GM19467 (cell line): ENCODE data around the gene MNS1.
"Not testable (repeated sequence)": the region's sequence is repeated elsewhere in the genome, so short reads cannot be mapped to it uniquely, and the experiment has no call there.

ENCODE experiments used
- ATAC-seq: cut with Tn5 transposase; IDR thresholded peaks from one replicate; pipeline ENCODE4 v1.9.1; 2021; ENCODE audit warnings: mild to moderate bottlenecking, moderate library complexity; ENCODE audit not compliant: unreplicated experiment

Gene MNS1, protein sequence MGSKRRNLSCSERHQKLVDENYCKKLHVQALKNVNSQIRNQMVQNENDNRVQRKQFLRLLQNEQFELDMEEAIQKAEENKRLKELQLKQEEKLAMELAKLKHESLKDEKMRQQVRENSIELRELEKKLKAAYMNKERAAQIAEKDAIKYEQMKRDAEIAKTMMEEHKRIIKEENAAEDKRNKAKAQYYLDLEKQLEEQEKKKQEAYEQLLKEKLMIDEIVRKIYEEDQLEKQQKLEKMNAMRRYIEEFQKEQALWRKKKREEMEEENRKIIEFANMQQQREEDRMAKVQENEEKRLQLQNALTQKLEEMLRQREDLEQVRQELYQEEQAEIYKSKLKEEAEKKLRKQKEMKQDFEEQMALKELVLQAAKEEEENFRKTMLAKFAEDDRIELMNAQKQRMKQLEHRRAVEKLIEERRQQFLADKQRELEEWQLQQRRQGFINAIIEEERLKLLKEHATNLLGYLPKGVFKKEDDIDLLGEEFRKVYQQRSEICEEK

DNA sequence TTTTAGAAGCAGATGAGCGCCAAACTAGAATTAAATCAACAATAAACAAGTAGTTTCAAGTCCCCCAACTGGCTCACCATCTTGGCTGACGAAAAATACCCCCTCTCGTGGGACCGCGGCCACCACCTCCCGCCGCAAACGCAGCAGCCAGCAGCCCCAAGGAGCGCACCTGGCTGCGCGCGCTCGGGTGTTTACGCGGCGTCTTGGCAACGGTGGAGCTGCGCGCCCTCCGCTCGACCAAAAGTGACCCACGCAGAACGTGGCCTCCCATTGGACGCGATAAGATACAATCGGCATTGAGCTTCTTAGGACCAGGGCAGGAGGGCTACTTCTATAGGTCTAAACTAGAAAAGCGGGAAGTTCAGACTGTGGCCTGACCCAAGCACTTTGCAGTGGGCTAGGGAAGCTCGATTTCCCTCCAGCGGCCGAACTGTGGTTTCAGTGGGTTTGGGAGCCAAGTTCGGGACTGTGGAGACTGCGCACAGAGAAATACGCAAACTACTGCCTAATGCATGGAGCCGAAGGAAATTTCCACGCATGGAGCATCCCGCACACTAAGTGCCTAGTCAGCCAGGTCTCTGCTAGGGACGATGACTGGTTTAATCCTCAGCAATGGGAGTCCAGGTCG is at the start of gene MNS1:
MNS1 (minus strand) TSS at position 245 of the 628 bp plus-strand sequence; CDS start at position 80, 165 bp downstream.
- ATAC-seq: peak; percentile 98

DNA sequence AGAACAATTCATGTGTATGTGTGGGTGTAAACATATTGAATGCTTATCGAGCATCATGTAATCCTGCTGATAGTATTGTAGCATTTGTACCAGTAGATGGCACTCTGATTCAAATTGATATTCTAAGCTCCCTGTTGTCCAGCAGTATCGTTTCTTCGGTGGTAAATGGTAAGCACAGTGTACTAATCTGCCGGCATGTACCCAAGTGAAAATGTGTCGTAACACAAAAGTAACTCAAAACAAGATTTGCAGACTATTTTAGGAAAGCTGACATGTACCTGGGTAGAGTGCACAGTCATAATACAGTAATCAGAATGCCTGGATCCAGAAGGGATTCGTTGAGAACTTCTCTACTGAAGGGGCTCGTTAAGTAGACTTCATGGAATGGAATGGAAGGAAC is 31.7 kb upstream of the MNS1 start:
- ATAC-seq: peak; percentile 79

DNA sequence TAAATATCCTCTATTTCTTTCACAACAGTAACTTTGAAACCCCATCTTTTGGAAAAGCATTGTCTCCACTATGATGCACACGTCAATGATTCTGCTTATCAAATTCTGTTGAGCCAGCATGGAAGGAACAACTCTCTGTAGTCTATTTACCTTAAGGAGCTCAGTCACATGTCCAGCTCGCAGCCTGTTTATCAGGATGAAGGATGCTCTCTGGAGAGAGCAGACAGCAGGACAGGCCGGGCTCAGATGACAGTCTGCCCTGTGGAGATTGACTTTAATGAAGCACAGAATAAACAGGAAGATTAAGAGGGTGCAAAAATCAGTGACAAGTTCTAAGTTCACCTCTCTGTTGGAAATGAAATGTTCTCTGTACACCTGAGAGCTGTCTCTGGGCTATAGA is 30.6 kb upstream of the MNS1 start:
- no peak for ATAC-seq

DNA sequence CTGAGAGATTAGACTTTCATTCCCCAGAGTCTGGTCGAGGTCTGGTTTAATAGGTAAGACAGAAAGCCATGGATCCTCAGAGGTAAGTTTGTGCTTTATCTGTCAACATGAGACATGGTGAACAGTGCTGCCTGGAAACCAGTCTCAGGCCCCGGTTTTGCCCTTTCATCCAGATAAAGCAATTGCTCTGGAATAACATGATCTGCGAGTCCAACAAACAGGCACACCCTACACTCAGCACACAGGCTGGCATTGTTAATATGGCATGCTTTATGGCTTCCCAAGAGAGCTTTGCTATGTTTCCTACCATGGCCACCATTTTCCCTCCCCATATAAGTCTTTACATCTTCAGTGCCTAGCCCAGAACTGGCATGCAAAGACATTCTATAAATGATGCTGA is 30.1 kb upstream of the MNS1 start:
- ATAC-seq: no peak

DNA sequence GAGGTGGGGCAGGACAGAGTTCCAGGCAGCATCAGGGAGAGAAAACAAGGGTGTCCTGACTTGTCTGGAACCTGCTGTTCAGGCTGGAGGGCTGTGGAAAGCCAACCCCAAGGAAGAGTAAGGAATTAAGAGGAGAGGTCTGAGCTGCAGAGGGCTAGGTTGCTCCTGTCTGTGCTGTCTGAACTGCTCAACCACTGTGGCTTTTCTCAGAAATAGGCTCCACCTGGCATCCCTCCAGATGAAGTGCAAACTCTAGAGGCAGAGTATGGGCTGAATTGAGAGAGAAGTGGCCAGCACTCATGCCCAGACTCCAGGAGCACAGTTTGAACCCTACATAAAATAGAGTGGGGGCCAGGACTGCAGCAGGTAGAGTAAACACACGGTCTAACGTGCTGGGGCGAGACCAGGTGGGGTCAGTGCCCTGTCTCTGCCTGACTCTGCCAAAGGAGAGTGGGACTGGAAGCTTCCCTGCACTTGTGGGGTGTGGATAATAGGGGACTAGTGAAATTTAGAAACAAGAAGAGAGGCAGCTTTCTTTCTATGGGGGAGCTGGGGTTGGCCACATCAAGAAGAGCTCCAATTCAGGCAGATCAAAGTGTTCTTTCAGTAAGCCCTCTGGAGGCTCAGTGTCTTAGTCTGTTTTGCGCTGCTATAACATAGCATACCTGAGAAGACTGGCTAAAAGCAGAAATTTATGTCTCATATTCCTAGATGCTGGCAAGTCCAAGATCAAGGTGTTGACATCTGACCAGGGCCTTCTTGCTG is 28.0 kb upstream of the MNS1 start:
- ATAC-seq: no peak

DNA sequence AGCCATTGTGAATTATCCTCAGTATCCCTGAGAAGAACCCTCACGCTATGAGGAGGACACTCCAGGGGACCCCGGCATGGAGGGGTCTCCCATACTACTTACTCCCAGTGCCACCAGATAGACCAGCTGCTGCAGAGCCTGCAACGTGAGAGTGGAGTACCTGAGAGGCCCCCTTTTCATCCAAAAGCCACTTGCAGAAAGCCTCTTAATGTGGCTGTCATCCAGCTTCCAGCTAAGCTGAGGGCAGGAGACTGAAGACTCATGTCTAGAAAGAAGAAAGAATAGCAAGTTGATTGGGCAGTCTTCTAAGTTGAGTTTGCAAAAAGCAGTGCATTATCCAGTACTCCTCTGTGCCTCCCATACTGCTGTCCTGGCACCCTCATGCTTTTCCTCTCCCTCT is 27.3 kb upstream of the MNS1 start:
- no peak for ATAC-seq

DNA sequence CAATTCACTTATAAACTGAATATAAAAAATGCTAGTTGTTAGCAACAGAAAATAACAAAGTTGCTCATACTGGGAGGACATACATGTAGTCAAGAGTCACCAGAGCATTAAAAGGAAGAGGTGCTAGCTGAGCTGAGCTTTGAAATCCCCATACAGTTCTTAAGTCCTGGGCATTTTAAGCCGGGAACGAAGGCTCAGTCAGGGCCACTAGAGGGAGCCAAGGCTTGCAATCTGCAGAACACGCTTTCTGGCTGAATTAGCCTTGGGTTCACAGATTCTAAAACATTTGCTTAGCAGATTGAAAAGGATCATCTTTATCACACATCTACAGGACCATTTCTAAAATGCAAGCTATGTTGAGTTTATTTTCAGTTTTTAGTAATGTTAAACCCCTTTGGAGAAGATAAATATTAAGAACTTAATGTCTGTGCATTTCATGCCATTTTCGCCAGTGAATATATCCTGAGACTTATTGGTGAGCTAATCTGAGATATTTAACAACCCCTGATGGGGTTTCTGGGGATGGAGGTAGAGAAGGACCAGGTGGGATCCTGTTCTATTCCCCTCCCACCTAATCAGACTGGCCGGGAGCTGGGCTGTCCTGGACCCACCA is 26.3 kb upstream of the MNS1 start:
- ATAC-seq: no peak

DNA sequence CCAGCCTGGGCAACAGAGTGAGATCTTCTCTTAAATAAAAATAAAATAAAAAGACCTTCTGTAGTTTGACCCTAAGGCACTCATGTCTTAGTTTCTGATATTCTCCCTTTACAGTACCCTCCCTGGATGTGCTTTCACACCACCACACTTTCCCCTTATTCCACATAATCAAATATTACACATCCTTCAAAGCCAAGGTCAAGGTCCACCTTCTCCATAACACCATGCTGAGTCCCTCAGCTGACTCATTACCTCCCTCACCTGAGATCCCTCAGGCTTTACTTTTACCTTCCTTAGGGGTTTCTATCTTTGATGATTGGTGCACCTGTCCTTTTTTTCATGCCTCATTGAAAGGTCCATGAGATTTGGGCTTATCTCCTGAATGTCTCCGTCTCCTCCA is 25.5 kb upstream of the MNS1 start:
- ATAC-seq: no peak

DNA sequence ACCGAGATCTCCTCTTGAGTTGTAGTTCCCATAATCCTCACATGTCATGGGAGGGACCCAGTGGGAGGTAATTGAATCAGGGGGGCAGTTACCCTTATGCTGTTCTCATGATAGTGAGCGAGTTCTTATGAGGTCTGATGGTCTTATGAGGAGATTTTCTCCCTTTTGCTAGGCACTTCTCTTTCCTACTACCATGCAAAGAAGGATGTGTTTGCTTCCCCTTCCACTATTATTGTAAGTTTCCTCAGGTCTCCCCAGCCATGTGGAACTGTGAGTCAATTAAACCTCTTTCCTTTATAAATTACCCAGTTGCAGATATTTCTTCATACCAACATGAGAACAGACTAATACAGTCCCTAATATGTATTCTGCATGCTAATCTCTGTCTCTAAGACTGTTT is 21.3 kb upstream of the MNS1 start:
- not testable (repeated sequence) for ATAC-seq

DNA sequence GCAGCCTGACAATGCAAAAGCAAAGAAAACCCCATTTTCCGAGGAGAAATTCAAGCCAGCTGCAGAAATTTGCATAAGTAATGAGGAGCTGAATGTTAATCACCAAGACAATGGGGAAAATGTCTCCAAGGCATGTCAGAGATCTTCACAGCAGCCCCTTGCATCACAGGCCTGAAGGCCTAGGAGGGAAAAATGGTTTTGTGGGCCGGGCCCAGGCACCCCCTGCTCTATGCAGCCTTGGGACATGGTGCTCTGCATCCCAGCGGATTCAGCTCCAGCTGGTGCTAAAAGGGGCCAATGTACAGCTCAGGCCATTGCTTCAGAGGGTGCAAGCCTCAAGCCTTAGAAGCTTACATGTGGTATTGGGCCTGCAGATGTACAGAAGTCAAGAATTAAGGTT is 20.5 kb upstream of the MNS1 start:
- ATAC-seq: not testable (repeated sequence)

DNA sequence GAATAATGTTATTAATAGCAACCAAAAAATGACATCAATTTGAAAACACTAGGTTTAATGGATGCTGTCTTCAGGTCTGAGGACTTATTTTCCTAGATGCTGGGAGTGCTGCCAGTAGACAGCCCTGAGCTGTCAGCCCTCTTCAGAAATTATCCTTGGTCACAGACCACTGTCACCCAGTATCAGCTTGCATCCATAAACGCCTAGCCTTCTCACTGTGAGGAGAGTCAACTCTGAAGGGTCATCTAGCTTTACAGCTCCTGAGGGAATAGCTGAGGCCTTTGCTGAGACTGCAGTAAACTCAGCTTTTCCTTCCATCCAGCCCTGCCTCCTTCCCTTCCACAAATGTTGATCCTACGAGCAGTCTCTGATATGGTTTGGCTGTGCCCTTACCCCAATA is 19.4 kb upstream of the MNS1 start:
- no peak for ATAC-seq

DNA sequence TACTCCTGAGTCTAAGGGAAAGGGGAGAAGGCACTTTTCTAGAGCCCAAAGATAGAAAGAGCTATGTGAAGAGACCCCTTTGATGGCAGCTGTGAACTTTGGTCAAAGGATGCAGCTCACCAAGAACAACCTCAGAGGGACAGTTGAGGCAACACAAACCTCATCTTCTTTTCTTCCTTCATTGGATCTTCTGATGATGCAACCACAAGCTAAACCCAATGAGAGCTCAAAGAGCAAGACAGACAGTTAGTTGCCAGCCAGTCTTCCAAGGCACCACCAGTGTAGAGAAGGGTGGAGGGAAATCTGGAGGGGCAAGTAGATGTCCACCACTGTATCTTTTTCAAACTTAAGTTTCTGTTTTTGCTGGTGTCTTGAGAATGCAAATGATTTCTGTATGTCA is 10.4 kb upstream of the MNS1 start:
- no peak for ATAC-seq

DNA sequence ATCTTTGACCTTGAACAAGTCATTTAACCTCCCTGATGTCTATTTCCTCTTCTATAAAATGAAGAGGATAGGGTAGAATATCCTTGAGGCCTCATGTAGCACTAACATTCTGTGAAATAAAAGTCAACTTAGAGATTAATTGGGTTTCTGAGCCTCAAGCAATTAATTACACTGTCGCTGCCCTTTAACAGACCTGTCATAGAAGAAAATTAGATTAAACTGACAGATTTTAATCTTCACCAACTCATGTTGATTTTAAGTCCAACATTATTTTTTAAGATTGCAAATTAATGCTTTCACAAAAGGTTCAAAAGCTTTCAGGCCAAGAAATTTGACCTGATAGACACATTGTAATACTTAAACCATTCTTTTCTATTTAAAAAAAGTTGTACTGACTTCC is 8.1 kb upstream of the MNS1 start:
- ATAC-seq: no peak

DNA sequence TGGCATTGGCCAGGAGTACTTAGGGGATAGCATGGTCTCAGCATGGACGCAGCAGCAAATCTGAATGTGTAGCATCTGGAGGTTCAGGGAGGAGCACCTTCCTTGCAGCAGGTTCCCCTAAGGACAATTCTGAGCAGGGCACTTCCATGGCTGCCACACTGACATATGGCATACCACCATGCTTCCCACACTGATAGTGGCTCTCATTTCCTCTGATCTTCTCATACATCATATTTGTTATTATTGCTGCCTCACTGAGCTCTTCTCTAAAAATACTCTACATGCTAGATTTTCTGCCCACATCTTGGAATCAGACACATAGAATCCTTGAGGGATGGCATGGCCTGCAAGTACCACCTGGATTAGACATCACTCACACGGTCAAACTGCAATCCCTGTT is 7.3 kb upstream of the MNS1 start:
- no peak for ATAC-seq

DNA sequence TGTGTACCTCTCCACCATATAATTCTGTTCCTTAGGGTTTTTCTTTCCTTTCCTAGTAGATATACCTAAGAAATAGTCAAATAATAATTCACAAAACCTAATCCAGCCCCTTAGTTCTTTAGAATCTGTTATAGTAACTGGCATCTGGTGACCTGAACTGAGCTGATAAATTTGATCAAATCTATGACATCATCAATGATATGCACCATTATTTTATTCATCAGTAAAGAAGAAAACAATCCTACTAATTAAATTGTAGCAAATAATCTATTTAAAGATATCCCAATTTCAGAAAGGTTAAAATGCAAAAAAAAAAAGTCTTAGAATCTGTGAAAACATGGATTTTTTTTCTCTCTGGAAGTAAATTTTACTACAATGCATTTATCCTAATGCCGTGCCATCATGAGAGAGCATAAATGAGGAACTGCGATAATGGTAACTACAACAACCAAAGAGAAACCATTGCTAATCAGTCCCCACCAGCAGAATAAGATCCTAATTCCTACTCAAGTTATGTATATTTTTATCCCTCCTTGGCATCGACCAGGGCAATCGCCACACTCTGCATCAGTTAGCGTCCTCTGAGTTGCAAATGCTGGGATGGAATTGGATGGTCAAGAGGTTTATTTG is 6.6 kb upstream of the MNS1 start:
- no peak for ATAC-seq

DNA sequence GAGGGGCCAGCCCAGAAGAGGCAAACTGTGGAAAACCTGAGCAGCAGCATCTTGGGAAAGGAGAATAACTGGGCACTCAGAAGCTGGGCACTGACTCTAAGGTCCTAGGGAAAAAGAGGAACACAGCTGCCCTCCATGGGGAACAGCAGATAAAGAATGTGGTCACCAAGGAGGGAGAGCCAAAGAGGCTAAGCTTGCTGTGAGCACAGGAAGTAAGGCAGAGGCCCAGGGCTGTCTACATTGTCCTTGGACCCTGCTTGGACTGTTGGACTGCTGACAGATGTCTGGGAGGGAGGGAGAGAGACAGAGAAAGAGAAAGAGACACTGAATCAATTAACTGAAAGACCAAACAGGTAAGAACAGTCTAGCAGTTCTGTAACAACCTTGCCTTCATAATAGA is 4.5 kb upstream of the MNS1 start:
- no peak for ATAC-seq

DNA sequence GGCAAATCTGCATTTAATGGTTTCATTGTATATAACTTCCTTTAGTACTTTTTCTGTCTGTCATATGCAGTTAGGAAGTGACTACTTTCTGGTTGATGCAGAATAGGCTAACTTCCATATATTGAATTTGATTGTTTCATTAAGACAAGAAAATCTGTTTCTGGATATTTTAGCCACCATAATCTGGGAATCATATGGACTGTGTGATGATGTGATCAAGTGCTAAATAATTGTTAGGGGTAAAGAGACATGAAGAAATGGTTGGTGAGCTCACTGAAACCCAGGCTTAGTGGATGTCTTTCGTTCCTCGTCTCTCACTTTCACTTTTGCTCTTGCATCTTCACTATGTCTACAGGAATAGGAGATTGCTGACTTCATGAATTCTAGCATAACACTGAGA is 3.5 kb upstream of the MNS1 start:
- peak; percentile 50 for ATAC-seq

DNA sequence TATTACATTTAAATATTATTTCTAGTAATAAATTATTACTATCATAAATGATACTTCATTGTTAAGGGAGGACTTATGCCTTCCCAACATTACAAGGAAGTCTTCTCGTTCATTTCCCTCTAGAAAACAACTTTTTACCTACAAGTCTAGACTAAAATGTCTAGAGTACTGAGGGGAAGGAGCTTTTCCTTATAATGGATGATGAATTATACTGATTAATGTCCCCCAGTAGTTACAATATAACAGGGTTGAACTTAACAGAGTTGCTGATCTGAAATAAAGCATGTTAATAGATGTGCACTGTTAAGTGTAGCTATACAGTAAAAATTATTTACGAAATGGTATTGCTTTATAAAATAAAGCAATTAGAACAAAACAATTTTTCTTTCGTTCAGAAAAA is 2.7 kb upstream of the MNS1 start:
- no peak for ATAC-seq

DNA sequence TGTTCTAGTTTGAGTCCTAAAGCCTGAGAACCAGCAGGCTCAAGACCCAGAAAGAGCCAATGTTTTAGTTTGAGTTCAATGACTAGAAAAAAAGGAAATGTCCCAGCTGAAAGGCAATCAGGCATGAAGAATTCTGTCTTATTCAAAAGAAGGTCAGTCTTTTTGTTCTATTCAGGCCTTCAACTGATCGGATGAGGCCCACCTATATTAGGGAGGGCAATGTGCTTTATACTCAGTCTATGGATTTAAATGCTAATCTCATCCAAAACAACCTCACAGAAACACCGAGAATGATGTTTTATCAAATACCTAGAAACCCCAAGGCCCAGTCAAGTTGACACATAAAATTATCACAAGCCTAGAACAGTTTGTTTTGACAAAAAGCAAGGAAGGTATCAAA is 4.0 kb downstream of the MNS1 start:
- no peak for ATAC-seq

DNA sequence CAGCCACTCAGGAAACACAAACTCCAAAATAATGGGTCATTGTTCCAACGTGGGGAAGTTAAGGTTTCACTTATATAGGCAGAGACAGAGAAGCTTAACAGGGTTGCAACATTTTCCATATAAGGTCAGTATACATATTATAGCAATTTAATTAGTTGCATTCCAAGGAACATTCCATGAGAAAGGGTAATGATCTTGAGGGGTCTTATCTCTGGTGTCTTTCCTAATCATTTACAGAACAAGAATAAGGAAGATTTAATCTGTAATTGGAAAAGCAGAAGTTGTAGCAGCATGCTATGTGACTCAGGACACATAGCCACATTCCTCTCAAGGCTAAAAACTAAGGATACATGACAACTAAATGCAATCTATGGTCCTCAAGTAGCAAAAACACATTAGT is 4.9 kb downstream of the MNS1 start:
- ATAC-seq: no peak

DNA sequence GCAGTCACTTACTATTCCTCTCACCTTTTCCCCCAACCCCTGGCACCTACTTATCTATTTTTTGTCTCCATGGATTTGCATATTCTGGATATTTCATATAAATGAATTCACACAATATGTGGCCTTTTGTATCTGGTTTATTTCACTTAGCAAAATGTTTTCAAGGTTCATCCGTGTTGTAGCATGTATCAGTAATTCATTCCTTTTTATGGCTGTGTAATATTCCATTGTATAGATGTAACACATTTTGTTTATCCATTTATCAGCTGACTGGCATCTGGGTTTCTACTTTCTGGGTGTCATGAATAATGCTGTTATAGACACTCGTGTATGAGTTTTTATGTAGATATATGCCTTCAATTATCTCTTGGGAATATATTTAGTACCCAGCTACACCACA is 5.8 kb downstream of the MNS1 start:
- ATAC-seq: no peak
